Gastrocnemius medialis (tissue), 4 donors: ENCODE measurements around the gene ACBD5. TPM values are rescaled to one million over a fixed set of nuclear protein-coding genes. Genes with fewer than 3 reads are reported as not detected.
A peak's percentile ranks its signal among the peaks of the same experiment; 100 is the strongest.
"Not testable (repeated sequence)": the region's sequence is repeated elsewhere in the genome, so short reads cannot be mapped to it uniquely, and the experiment has no call there.

Experiments used
- ATAC-seq, 2 donors: fragments of 150-250 bp; one replicate each; pipeline ENCODE4 v1.9.1; 2016
- DNase-seq, 2 donors: peaks; one replicate each; pipeline ENCODE4 v3.0.0-alpha.2; 2019
- H3K27ac ChIP-seq, 4 donors: fragments of 200-600 bp; sonication (generic); 1 replicate in 1 of 4; 2 replicates in 3 of 4; pipeline ENCODE4 v1.5.1; 2016 to 2018; ENCODE audit warnings: mild to moderate bottlenecking in 2 of 4, moderate library complexity in 1 of 4
- H3K27me3 ChIP-seq, 3 donors: fragments of 200-600 bp; sonication (generic) in 2 of 3; 1 replicate in 1 of 3; 2 replicates in 2 of 3; pipeline versions ENCODE4 v1.5.1 to v1.6.0; 2016 to 2019; ENCODE audit warnings: mild to moderate bottlenecking in 1 of 3, moderate library complexity in 1 of 3
- H3K36me3 ChIP-seq, 2 donors: fragments of 200-600 bp; sonication (generic) in 1 of 2; one replicate each; pipeline ENCODE4 v1.5.1; 2017 to 2018
- H3K4me1 ChIP-seq, 2 donors: fragments of 200-600 bp; sonication (generic) in 1 of 2; one replicate each; pipeline ENCODE4 v1.5.1; 2016 to 2017; ENCODE audit warnings: mild to moderate bottlenecking in 2 of 2
- H3K4me3 ChIP-seq, 4 donors: fragments of 200-600 bp; sonication (generic) in 3 of 4; 1 replicate in 1 of 4; 2 replicates in 3 of 4; pipeline ENCODE4 v1.5.1; 2016 to 2019; ENCODE audit warnings: mild to moderate bottlenecking in 2 of 4
- H3K9me3 ChIP-seq, 3 donors: fragments of 200-600 bp; sonication (generic) in 2 of 3; 1 replicate in 1 of 3; 2 replicates in 2 of 3; pipeline ENCODE4 v1.5.1; 2016 to 2019
- POLR2A ChIP-seq, 2 donors: fragments of 450-650 bp; IDR thresholded peaks; one replicate each; pipeline ENCODE4 v1.6.1; 2017; ENCODE audit warnings: antibody characterized with exemption in 2 of 2, mild to moderate bottlenecking in 2 of 2, moderate library complexity in 2 of 2
- in situ Hi-C, 4 donors: fragments of 200-750 bp; cut with MboI; loops; one replicate each; pipeline versions ENCODE4 v1.15.0 to v1.8.0; 2017; ENCODE audit warnings: low sequenced_read_pairs in 4 of 4
- intact Hi-C: fragments of 100-400 bp; cut with DNase I; formaldehyde crosslinking; loops from one replicate; pipeline ENCODE4 v1.15.1; 2023; ENCODE audit warnings: low total_unique reads
- total RNA-seq, 4 donors: library from RNA; depleted of rRNA; stranded (reverse); fragments of >200 nt; gene quantifications; one replicate each; pipeline versions ENCODE4 v1.1.0 to v1.2.3, GENCODE V29; 2016
- TF ChIP-seq, protein P1 (sequence below), 5 experiments: fragments of 450-650 bp in 3 of 5; fragments of 200-600 bp in 2 of 5; sonication (generic) in 2 of 5; IDR thresholded peaks in 4 of 5; conservative IDR thresholded peaks in 1 of 5; 1 replicate in 4 of 5; 2 replicates in 1 of 5; pipeline ENCODE4 v1.5.1; 2016 to 2019; ENCODE audit warnings: antibody characterized with exemption in 5 of 5, mild to moderate bottlenecking in 3 of 5, moderate library complexity in 3 of 5

ACBD5 gene
- total RNA-seq, 4 donors from 2014 or later = 24.0 to 37.4 (median 34.3) TPM

DNA sequence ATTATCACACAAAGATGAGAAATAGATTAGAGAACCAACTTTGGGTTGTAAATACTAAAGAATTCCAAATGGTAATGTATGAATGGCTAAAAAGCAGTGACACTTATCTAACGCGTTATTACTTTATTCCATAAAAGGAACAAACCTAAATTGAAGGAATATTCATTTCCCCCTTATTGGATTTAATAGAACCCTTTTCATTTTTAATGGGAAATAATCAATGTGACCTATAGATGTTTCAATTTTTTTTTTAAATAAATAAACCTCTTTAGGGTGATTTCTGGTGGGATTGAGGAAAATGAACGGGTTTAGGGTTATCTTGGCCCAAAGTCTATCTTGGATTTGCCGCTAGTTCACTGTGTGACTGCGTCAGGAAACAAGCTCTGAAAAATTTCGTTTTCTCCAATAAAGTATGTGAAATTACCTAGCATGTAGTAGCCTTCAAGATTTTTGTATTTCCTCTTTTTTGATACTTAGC is 1.9 kb upstream of the ACBD5 start:
- peaks cover 0 to 12% of the 10 kb centered on the region in 2 donors for H3K36me3 ChIP-seq
- no peaks in the 10 kb centered on the region for H3K27me3 ChIP-seq
- intact Hi-C loops = loop anchor here (2.0 to 5.0 kb wide), 3 partner anchors 262 to 1290 kb away; partner anchors contain the start of genes ABI1, RAB18 and WAC
- peak overlapping the region; percentile 62 to 98 (median 83) for H3K4me3 ChIP-seq
- no peaks in the 10 kb centered on the region for H3K9me3 ChIP-seq
- DNase-seq (no peak), ATAC-seq (no peak)
- in situ Hi-C loops = loop anchor here in 3 of 4 donors (10.0 to 25.0 kb wide), 4 partner anchors 88 to 380 kb away; partner anchors contain the start of genes RAB18 (in 2 of the 3), ABI1 (in 1 of the 3), MASTL (in 1 of the 3) and YME1L1 (in 1 of the 3)
- peaks cover 12 to 13% of the 10 kb centered on the region in 2 donors for H3K4me1 ChIP-seq
- no peak for TF ChIP-seq POLR2A (IDR thresholded peaks at IDR 0.05)
- TF ChIP-seq, protein P1, sequence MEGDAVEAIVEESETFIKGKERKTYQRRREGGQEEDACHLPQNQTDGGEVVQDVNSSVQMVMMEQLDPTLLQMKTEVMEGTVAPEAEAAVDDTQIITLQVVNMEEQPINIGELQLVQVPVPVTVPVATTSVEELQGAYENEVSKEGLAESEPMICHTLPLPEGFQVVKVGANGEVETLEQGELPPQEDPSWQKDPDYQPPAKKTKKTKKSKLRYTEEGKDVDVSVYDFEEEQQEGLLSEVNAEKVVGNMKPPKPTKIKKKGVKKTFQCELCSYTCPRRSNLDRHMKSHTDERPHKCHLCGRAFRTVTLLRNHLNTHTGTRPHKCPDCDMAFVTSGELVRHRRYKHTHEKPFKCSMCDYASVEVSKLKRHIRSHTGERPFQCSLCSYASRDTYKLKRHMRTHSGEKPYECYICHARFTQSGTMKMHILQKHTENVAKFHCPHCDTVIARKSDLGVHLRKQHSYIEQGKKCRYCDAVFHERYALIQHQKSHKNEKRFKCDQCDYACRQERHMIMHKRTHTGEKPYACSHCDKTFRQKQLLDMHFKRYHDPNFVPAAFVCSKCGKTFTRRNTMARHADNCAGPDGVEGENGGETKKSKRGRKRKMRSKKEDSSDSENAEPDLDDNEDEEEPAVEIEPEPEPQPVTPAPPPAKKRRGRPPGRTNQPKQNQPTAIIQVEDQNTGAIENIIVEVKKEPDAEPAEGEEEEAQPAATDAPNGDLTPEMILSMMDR (IDR thresholded peaks at IDR 0.05 in 4 of 5, conservative IDR thresholded peaks at IDR 0.05 in 1 of 5) = no peak
- peak overlapping the region; percentile 95 to 98 (median 98) for H3K27ac ChIP-seq

DNA sequence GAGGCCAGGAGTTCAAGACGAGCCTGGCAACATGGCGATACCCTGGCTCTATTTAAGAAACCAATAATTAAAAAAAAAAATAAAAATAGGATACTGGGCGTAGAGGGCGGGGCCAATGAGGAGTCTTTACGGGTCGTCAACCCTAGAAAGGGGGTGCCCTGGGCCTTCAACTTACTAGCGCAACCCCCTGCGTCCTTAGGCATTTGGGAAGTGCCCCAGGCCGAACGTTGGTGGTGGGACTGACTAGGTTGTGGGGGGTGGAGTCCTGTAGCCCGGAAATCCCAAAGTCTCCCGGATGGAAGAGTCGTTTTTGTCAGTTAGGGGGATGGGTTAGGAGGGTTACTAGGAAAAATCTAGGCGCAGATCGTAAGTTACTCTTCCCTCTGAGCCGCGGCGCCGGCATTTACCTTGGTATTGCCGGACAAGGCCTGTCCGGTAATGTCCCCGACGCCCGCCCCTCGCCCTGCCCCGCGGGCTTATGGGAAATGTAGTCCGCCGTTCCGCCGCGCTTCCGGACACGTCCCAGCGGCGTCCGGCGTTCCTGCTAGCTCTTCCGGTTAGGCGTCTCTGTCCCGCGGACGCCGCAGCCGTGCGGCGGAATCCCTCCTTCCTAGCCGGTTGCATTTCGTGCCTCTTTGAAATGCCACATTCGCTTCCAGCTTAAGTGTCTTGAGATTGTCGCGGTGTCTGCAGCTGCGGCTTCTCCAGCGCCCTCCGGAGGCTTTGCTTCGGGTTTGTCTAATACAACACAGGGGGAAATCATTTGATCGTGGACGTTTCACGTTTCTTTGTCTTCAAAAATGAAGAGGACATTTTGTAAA is 1.3 kb upstream of the ACBD5 start:
- H3K36me3 ChIP-seq = peaks cover 0 to 12% of the 10 kb centered on the region in 2 donors
- in situ Hi-C loops = loop anchor here in 3 of 4 donors (10.0 to 25.0 kb wide), 4 partner anchors 87 to 380 kb away; partner anchors contain the start of genes RAB18 (in 2 of the 3), ABI1 (in 1 of the 3), MASTL (in 1 of the 3) and YME1L1 (in 1 of the 3)
- no peaks in the 10 kb centered on the region for H3K27me3 ChIP-seq
- peaks cover 12 to 13% of the 10 kb centered on the region in 2 donors for H3K4me1 ChIP-seq
- peak; percentile 86 to 88 for DNase-seq
- H3K4me3 ChIP-seq = peak overlapping the region; percentile 62 to 98 (median 83)
- peak overlapping the region; percentile 95 to 98 (median 98) for H3K27ac ChIP-seq
- peak; percentile 83 to 84 for ATAC-seq
- peak; percentile 95 to 96 for TF ChIP-seq POLR2A (IDR thresholded peaks at IDR 0.05)
- TF ChIP-seq, protein P1 (IDR thresholded peaks at IDR 0.05 in 4 of 5, conservative IDR thresholded peaks at IDR 0.05 in 1 of 5) = peak; percentile 28 to 60 (median 39)
- intact Hi-C loops = loop anchor here (2.0 to 5.0 kb wide), 3 partner anchors 263 to 1290 kb away; partner anchors contain the start of genes ABI1, RAB18 and WAC
- H3K9me3 ChIP-seq = no peaks in the 10 kb centered on the region

DNA sequence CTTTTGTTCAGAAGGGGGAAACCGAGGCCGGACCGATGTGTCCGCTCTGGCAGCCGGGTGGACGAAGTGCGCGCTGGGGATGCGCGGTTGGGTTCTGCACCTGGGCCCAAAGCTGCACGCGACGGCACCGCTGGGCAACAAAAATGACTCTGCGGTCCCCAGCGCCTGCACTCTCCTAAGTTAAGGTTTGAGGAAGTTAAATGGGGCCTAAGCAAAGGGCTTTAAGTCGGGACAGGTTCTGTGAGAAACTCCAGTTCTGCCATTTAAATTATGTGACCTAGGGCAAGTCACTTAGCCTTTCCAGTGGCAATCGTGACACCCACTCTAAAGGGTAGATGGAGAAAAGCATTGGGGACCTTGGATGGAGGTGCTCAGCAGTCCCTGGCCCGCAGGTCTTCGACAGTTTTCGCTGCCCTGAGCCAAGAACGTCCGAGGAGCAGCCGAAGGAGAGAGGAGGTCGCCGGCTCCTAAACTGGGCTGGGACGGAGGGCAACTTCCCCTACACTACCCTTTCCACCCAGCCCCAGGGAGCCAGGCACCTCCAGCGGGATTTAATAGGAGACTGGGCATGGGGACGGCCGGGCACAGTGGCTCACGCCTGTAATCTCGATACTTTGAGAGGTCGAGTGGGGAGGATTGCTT is 534 bp upstream of the ACBD5 start:
- peaks cover 12 to 13% of the 10 kb centered on the region in 2 donors for H3K4me1 ChIP-seq
- TF ChIP-seq, protein P1 (IDR thresholded peaks at IDR 0.05 in 4 of 5, conservative IDR thresholded peaks at IDR 0.05 in 1 of 5) = peak in 1 of 5 experiments; percentile 5
- no peak for TF ChIP-seq POLR2A (IDR thresholded peaks at IDR 0.05)
- in situ Hi-C loops = loop anchor here in 3 of 4 donors (10.0 to 25.0 kb wide), 4 partner anchors 86 to 379 kb away; partner anchors contain the start of genes RAB18 (in 2 of the 3), ABI1 (in 1 of the 3), MASTL (in 1 of the 3) and YME1L1 (in 1 of the 3)
- peak overlapping the region; percentile 62 to 98 (median 83) for H3K4me3 ChIP-seq
- H3K27me3 ChIP-seq = no peaks in the 10 kb centered on the region
- peaks cover 0 to 12% of the 10 kb centered on the region in 2 donors for H3K36me3 ChIP-seq
- H3K9me3 ChIP-seq = no peaks in the 10 kb centered on the region
- ATAC-seq (peak; percentile 11 to 15), DNase-seq (peak in 1 of 2 donors; percentile 28)
- H3K27ac ChIP-seq = peak overlapping the region; percentile 95 to 98 (median 98)
- intact Hi-C loops = loop anchor here (5.0 kb wide), 2 partner anchors 379 to 1291 kb away; partner anchors contain the start of genes ABI1 and WAC

DNA sequence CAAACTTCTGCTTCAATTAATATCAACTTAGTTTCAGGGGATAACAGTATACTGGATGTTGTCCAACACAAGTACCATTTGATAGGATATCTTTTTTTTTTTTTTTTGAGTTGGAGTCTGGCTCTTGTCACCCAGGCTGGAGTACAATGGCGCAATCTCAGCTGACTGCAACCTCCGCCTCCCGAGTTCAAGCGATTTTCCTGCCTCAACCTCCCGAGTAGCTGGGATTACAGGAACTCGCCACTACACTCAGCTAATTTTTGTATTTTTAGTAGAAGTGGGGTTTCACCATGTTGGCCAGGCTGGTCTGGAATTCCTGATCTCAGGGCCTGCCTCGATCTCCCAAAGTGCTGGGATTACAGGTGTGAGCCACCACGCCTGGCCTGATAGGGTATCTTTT is 3.1 kb downstream of the ACBD5 start:
- intact Hi-C loops, DNase-seq, H3K27ac ChIP-seq, H3K4me3 ChIP-seq, ATAC-seq, H3K9me3 ChIP-seq, H3K27me3 ChIP-seq: not testable (repeated sequence)
- Histone ChIP-seq H3K4me1 (peaks cover 5 to 13% of the 10 kb centered on the region in 2 donors), H3K36me3 (peaks cover 0 to 27% of the 10 kb centered on the region in 2 donors)
- in situ Hi-C loops = loop anchor here in 3 of 4 donors (10.0 to 25.0 kb wide), 3 partner anchors 267 to 375 kb away; partner anchors contain the start of genes RAB18 (in 2 of the 3) and ABI1 (in 1 of the 3)

DNA sequence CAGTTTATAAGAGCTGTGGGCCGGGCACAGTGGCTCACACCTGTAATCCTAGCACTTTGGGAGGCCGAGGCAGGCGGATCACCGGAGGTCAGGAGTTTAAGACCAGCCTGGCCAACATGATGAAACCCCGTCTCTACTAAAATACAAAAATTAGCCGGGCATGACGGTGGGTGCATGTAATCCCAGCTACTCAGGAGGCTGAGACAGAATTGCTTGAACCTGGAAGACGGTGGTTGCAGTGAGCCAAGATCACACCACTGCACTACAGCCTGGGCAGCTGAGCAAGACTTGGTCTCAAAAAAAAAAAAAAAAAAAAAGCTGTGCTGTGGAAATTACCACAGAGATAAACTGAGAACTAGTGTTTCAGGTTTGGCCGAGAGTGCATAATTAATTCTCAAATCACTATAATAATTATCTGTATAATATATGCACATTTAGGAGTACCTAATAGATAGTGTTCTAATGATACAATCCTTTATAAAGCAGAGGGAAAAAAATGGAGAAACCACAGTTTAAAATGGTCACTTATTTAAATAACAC is 3.9 kb downstream of the ACBD5 start:
- DNase-seq, H3K4me3 ChIP-seq, intact Hi-C loops, H3K9me3 ChIP-seq, ATAC-seq, H3K27me3 ChIP-seq, H3K27ac ChIP-seq: not testable (repeated sequence)
- Histone ChIP-seq H3K36me3 (peaks cover 0 to 29% of the 10 kb centered on the region in 2 donors), H3K4me1 (peaks cover 5 to 13% of the 10 kb centered on the region in 2 donors)
- in situ Hi-C loops = loop anchor here in 3 of 4 donors (10.0 to 25.0 kb wide), 3 partner anchors 268 to 374 kb away; partner anchors contain the start of genes RAB18 (in 2 of the 3) and ABI1 (in 1 of the 3)
